ENCODE measurements around the gene CRYGB. TPM values are rescaled to one million over a fixed set of nuclear protein-coding genes. Genes with fewer than 3 reads are reported as not detected.
"Not testable (repeated sequence)": the region's sequence is repeated elsewhere in the genome, so short reads cannot be mapped to it uniquely, and the experiment has no call there.

CRYGB gene
- total RNA-seq, 1 experiment from 2014 or later, result not detected

DNA sequence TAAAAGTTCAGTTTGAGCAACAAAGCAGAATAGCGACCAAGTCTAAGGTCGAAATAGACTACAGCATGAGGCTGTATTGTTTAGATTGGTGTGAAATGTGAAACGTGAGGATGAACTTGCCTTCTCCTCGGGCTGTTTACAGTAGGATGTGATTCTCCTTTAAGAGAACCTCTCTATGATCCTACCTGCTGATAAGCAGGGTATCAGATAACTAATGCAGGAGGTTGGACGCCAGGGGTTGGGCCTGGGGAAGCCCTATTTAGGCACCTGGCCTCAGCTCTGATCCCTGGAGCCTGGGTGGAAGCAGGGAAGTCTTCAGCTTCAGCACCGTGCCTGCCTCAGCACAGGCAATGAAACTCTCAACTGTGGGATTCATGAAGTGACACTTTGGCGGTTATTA lies 33.0 kb downstream of the CRYGB start:
- no peaks in the 10 kb centered on the region for H3K79me2 ChIP-seq (ENCODE audit: insufficient read depth, low read length)
- H2AK5ac ChIP-seq (ENCODE audit: insufficient read length, low read length), result no peak overlapping the region
- H3K4me2 ChIP-seq (ENCODE audit: insufficient read depth, insufficient read length, low read length), result peak overlapping the region; percentile 41

DNA sequence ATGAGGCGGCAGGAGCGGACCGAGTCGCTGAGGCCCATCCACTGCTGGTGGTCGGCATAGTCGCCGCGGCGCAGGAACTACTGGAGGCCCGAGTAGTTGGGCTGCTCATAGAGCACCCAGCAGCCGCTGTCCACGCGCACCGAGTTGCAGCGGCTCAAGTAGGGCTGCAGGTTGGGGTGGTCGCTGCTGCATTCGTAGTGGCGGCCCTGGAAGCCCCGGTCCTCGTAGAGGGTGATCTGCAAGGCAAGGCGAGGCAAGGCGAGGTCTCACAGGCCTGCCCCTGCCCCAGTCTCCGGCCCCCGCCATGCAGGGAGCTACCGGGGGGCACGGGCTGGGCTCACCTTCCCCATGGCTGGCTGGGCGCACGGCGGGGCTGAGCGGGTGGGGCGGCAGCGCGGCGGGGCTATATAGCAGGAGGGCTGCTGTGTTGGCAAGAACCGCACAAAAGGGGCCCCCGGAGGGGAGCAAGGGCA lies 33.6 kb downstream of the CRYGB start:
- not testable (repeated sequence) for H2AK5ac ChIP-seq (ENCODE audit: insufficient read length, low read length); H3K23ac ChIP-seq (ENCODE audit: insufficient read length, low read depth, low read length); H3K23me2 ChIP-seq (ENCODE audit: insufficient read length, low read depth, low read length, poor library complexity, severe bottlenecking); H3K27me3 Mint-ChIP-seq (ENCODE audit: low read depth); H3K79me2 ChIP-seq (ENCODE audit: insufficient read depth, low read length); H3K27me3 ChIP-seq (ENCODE audit: insufficient read depth, low read length); H4K8ac ChIP-seq (replicated peaks; ENCODE audit: insufficient read length, low read depth, low read length); H4K91ac ChIP-seq (ENCODE audit: insufficient read length, low read depth, low read length); H3K27ac ChIP-seq (ENCODE audit: insufficient read length, low read depth, low read length); H4K5ac ChIP-seq (ENCODE audit: insufficient read length, low read depth, low read length); H3K9me3 Mint-ChIP-seq; H3K79me1 ChIP-seq (ENCODE audit: insufficient read depth, low read depth, low read length, poor library complexity, severe bottlenecking); H3K9me3 ChIP-seq (ENCODE audit: control insufficient read depth, low read depth, low read length); H2BK5ac ChIP-seq (ENCODE audit: insufficient read length, low read length); H2BK120ac ChIP-seq (ENCODE audit: low read depth, low read length, poor library complexity, severe bottlenecking); H2BK12ac ChIP-seq (ENCODE audit: insufficient read length, low read depth, low read length); H3K4me1 ChIP-seq (ENCODE audit: insufficient read depth, low read length); H2AFZ ChIP-seq (ENCODE audit: low read length); H2BK15ac ChIP-seq (ENCODE audit: low read depth, low read length); H4K20me1 ChIP-seq (ENCODE audit: control insufficient read depth, insufficient read depth, insufficient read length); H3K18ac ChIP-seq (ENCODE audit: insufficient read length, low read depth, low read length); H3K56ac ChIP-seq (ENCODE audit: insufficient read length, low read depth, low read length); H3T11ph ChIP-seq (ENCODE audit: low read length); H3K36me3 Mint-ChIP-seq (ENCODE audit: insufficient read depth in 1 of 3, low read depth in 3 of 3); H3K9ac ChIP-seq (ENCODE audit: extremely low read depth, insufficient read length, low read length); H3K4ac ChIP-seq (ENCODE audit: low read depth, low read length)
- H3K4me2 ChIP-seq (ENCODE audit: insufficient read depth, insufficient read length, low read length), result peak overlapping the region; percentile 41
- H3K4me1 Mint-ChIP-seq, result peaks cover 33 to 38% of the 10 kb centered on the region in 2 experiments
- peak overlapping the region; percentile 29 for H2BK20ac ChIP-seq (ENCODE audit: low read depth, low read length, poor library complexity, severe bottlenecking)
- H3K4me3 Mint-ChIP-seq, result peak overlapping the region; percentile 53 to 77
- WGBS (ENCODE audit: extremely low coverage, insufficient read length, low lambda C conversion rate), result no CpG with 5 or more reads among the region's 36 CpGs
- DNase-seq, result peak; percentile 56
- H3K14ac ChIP-seq (ENCODE audit: insufficient read depth, low read length), result peak overlapping the region; percentile 40; the same call in 1 of the 2 replicates
- peak overlapping the region in 2 of 3 experiments; percentile 61 to 73; a peak in 2 of 7 replicates for H3K27ac Mint-ChIP-seq

More for the DNA sequence above, 33.0 kb downstream of the CRYGB start:
- Mint-ChIP-seq H3K9me3 (peaks cover 2 to 6% of the 10 kb centered on the region in 2 experiments; a peak in 2 of 5 replicates), H3K4me3 (peak overlapping the region; percentile 18 to 77), H3K27ac (peak overlapping the region; percentile 32 to 77 (median 54); a peak in 6 of 7 replicates), H3K36me3 (ENCODE audit: insufficient read depth in 1 of 3, low read depth in 3 of 3) (peaks cover 2 to 6% (median 5%) of the 10 kb centered on the region in 3 experiments; a peak in 6 of 7 replicates), H3K27me3 (ENCODE audit: low read depth) (no peaks in the 10 kb centered on the region), H3K4me1 (peaks cover 27 to 31% of the 10 kb centered on the region in 2 experiments)
- H3K79me1 ChIP-seq (ENCODE audit: insufficient read depth, low read depth, low read length, poor library complexity, severe bottlenecking), result no peaks in the 10 kb centered on the region
- peak overlapping the region; percentile 16 for H3K27ac ChIP-seq (ENCODE audit: insufficient read length, low read depth, low read length)
- H3T11ph ChIP-seq (ENCODE audit: low read length), result no peak overlapping the region
- H3K18ac ChIP-seq (ENCODE audit: insufficient read length, low read depth, low read length), result no peak overlapping the region
- H2AFZ ChIP-seq (ENCODE audit: low read length), result no peak overlapping the region
- H4K20me1 ChIP-seq (ENCODE audit: control insufficient read depth, insufficient read depth, insufficient read length), result no peaks in the 10 kb centered on the region
- H4K91ac ChIP-seq (ENCODE audit: insufficient read length, low read depth, low read length), result no peak overlapping the region
- peak; percentile 85 for DNase-seq
- no peak overlapping the region for H2BK5ac ChIP-seq (ENCODE audit: insufficient read length, low read length)
- no peaks in the 10 kb centered on the region for H3K9me3 ChIP-seq (ENCODE audit: control insufficient read depth, low read depth, low read length)
- no peak overlapping the region for H3K14ac ChIP-seq (ENCODE audit: insufficient read depth, low read length)
- H2BK120ac ChIP-seq (ENCODE audit: low read depth, low read length, poor library complexity, severe bottlenecking), result no peak overlapping the region
- peaks cover 3% of the 10 kb centered on the region for H3K4me1 ChIP-seq (ENCODE audit: insufficient read depth, low read length)
- peak overlapping the region; percentile 29 for H2BK20ac ChIP-seq (ENCODE audit: low read depth, low read length, poor library complexity, severe bottlenecking)
- no peak overlapping the region for H4K5ac ChIP-seq (ENCODE audit: insufficient read length, low read depth, low read length)
- WGBS (ENCODE audit: extremely low coverage, insufficient read length, low lambda C conversion rate), result no CpG with 5 or more reads among the region's 7 CpGs
- H3K9ac ChIP-seq (ENCODE audit: extremely low read depth, insufficient read length, low read length), result no peak overlapping the region
- no peaks in the 10 kb centered on the region for H3K27me3 ChIP-seq (ENCODE audit: insufficient read depth, low read length)
- no peak overlapping the region for H3K4ac ChIP-seq (ENCODE audit: low read depth, low read length)
- no peak overlapping the region for H3K23ac ChIP-seq (ENCODE audit: insufficient read length, low read depth, low read length)
- H3K23me2 ChIP-seq (ENCODE audit: insufficient read length, low read depth, low read length, poor library complexity, severe bottlenecking), result no peaks in the 10 kb centered on the region
- H2BK15ac ChIP-seq (ENCODE audit: low read depth, low read length), result no peak overlapping the region
- H2BK12ac ChIP-seq (ENCODE audit: insufficient read length, low read depth, low read length), result no peak overlapping the region
- no peak overlapping the region for H4K8ac ChIP-seq (replicated peaks; ENCODE audit: insufficient read length, low read depth, low read length)
- no peak overlapping the region for H3K56ac ChIP-seq (ENCODE audit: insufficient read length, low read depth, low read length)
- TF ChIP-seq, protein P1, sequence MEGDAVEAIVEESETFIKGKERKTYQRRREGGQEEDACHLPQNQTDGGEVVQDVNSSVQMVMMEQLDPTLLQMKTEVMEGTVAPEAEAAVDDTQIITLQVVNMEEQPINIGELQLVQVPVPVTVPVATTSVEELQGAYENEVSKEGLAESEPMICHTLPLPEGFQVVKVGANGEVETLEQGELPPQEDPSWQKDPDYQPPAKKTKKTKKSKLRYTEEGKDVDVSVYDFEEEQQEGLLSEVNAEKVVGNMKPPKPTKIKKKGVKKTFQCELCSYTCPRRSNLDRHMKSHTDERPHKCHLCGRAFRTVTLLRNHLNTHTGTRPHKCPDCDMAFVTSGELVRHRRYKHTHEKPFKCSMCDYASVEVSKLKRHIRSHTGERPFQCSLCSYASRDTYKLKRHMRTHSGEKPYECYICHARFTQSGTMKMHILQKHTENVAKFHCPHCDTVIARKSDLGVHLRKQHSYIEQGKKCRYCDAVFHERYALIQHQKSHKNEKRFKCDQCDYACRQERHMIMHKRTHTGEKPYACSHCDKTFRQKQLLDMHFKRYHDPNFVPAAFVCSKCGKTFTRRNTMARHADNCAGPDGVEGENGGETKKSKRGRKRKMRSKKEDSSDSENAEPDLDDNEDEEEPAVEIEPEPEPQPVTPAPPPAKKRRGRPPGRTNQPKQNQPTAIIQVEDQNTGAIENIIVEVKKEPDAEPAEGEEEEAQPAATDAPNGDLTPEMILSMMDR (conservative IDR thresholded peaks at IDR 0.05), result no peak

Measured in H9 (cell line).